Lung (tissue), 12 donors: ENCODE measurements around the gene COL6A5. TPM values are rescaled to one million over a fixed set of nuclear protein-coding genes. Genes with fewer than 3 reads are reported as not detected.

ENCODE experiments used
- ATAC-seq: fragments of 200-7000 bp; cut with Tn5 transposase; one replicate; pipeline ENCODE4 v1.9.1; 2020; ENCODE audit warnings: moderate number of reproducible peaks; ENCODE audit not compliant: insufficient read depth, low FRiP score
- DNase-seq, 3 donors: peaks; one replicate each; pipeline ENCODE4 v3.0.0-alpha.2; 2013 to 2017
- H3K27ac ChIP-seq, 2 donors: one replicate each; pipeline ENCODE4 v1.5.1; 2013; ENCODE audit warnings: mild to moderate bottlenecking in 2 of 2, moderate library complexity in 2 of 2, control low read depth in 1 of 2, inconsistent platforms in 1 of 2, low read depth in 1 of 2, low read length in 1 of 2
- H3K27me3 ChIP-seq, 3 donors: one replicate each; pipeline ENCODE4 v1.5.1; 2013; ENCODE audit warnings: low read length in 2 of 3; ENCODE audit not compliant: control insufficient read depth in 3 of 3, insufficient read depth in 3 of 3
- H3K36me3 ChIP-seq, 4 donors: one replicate each; pipeline ENCODE4 v1.5.1; 2013; ENCODE audit warnings: low read length in 4 of 4, mild to moderate bottlenecking in 1 of 4, moderate library complexity in 1 of 4; ENCODE audit not compliant: control insufficient read depth in 4 of 4, insufficient read depth in 4 of 4
- H3K4me1 ChIP-seq, 5 donors: one replicate each; pipeline ENCODE4 v1.5.1; 2013; ENCODE audit warnings: low read length in 5 of 5, mild to moderate bottlenecking in 2 of 5, moderate library complexity in 1 of 5; ENCODE audit not compliant: control insufficient read depth in 5 of 5, insufficient read depth in 5 of 5
- H3K4me3 ChIP-seq: one replicate; pipeline ENCODE4 v1.5.1; 2013; ENCODE audit warnings: mild to moderate bottlenecking, control low read depth, moderate library complexity
- H3K9ac ChIP-seq, 2 donors: one replicate each; pipeline ENCODE4 v1.5.1; 2013; ENCODE audit warnings: low read length in 2 of 2, control low read depth in 1 of 2; ENCODE audit not compliant: insufficient read depth in 1 of 2
- H3K9me3 ChIP-seq, 4 donors: one replicate each; pipeline ENCODE4 v1.5.1; 2013; ENCODE audit warnings: low read length in 3 of 4, mild to moderate bottlenecking in 1 of 4, moderate library complexity in 1 of 4; ENCODE audit not compliant: control insufficient read depth in 4 of 4, insufficient read depth in 3 of 4
- CTCF ChIP-seq: IDR thresholded peaks from 2 replicates; pipeline ENCODE4 v1.5.1; 2012; ENCODE audit warnings: mild to moderate bottlenecking; ENCODE audit errors: control extremely low read depth, extremely low read depth
- WGBS, 2 donors: extraction: QIAGEN DNeasy Blood & Tissue Kit; methylation state at CpG; one replicate each; pipeline ENCODE4 v1.1.7; 2013; 5-methylcytosine and 5-hydroxymethylcytosine counted together
- polyA plus RNA-seq, 2 donors: library from polyadenylated mRNA; stranded (reverse); fragments of 200-250 nt; gene quantifications; one replicate each; pipeline ENCODE4 v1.2.1, GENCODE V29; 2013
- total RNA-seq, 2 donors: library from RNA; depleted of rRNA in 1 of 2; stranded (reverse); fragments of >200 nt in 1 of 2; gene quantifications; one replicate each; pipeline ENCODE4 v1.2.1, GENCODE V29; 2014 to 2021
- donor health status: control.
- donor health status: control.
- donor health status: Bipolar disorder and iron deficiency.
- donor health status: healthy.
- donor health status: DM: yes; HTN: yes; CAD: no.

COL6A5 gene
- total and polyA plus RNA-seq, 4 donors, result 0.90 to 9.4 (median 4.4) TPM

GRCh38 chr3:130517602-130518001 lies 172.1 kb downstream of the COL6A5 start:
- H3K9me3 ChIP-seq, result peaks cover 0 to 6% (median under 1%) of the 10 kb centered on the region in 4 donors
- peaks cover 0 to 14% (median 0%) of the 10 kb centered on the region in 5 donors for H3K4me1 ChIP-seq
- no peak overlapping the region for H3K4me3 ChIP-seq
- DNase-seq (peak; percentile 34 to 47 (median 37)), ATAC-seq (no peak)
- WGBS, 2 donors, result 20 to 23% methylated on average over 11 of the region's 11 CpGs
- peaks cover 0 to 4% (median 0%) of the 10 kb centered on the region in 4 donors for H3K36me3 ChIP-seq
- peak overlapping the region; percentile 19 to 82 for H3K9ac ChIP-seq
- peaks cover 3 to 28% (median 5%) of the 10 kb centered on the region in 3 donors for H3K27me3 ChIP-seq
- H3K27ac ChIP-seq, result peak overlapping the region in 1 of 2 donors; percentile 5
- TF ChIP-seq CTCF, result no peak

GRCh38 chr3:130519754-130520153 lies 174.3 kb downstream of the COL6A5 start:
- Histone ChIP-seq H3K4me3 (no peak overlapping the region), H3K36me3 (peaks cover 0 to 4% (median 0%) of the 10 kb centered on the region in 4 donors), H3K27ac (no peak overlapping the region), H3K27me3 (peaks cover 3 to 28% (median 5%) of the 10 kb centered on the region in 3 donors), H3K9ac (no peak overlapping the region), H3K4me1 (peaks cover 0 to 14% (median 0%) of the 10 kb centered on the region in 5 donors), H3K9me3 (peaks cover 0 to 1% (median 0%) of the 10 kb centered on the region in 4 donors)
- no peak for TF ChIP-seq CTCF
- ATAC-seq, result no peak
- DNase-seq, result no peak
- 86 to 92% methylated on average over 4 of the region's 4 CpGs for WGBS, 2 donors

GRCh38 chr3:130522399-130522798 lies 176.9 kb downstream of the COL6A5 start:
- no peak overlapping the region for H3K4me3 ChIP-seq
- peaks cover 0 to 7% (median 0%) of the 10 kb centered on the region in 3 donors for H3K27me3 ChIP-seq
- 77 to 86% methylated on average over 2 of the region's 2 CpGs for WGBS, 2 donors
- H3K36me3 ChIP-seq, result peaks cover 0 to 7% (median 0%) of the 10 kb centered on the region in 4 donors
- ATAC-seq (no peak), DNase-seq (no peak)
- no peak overlapping the region for H3K9ac ChIP-seq
- peaks cover 0 to 19% (median 3%) of the 10 kb centered on the region in 5 donors for H3K4me1 ChIP-seq
- no peak for TF ChIP-seq CTCF
- H3K9me3 ChIP-seq, result no peaks in the 10 kb centered on the region
- H3K27ac ChIP-seq, result no peak overlapping the region

- H3K4me1 ChIP-seq, result peaks cover 0 to 8% (median 2%) of the 10 kb centered on the region in 5 donors
- no peak overlapping the region for H3K9ac ChIP-seq
- DNase-seq (peak in 2 of 3 donors; percentile 25 to 47), ATAC-seq (no peak)
- 86 to 94% methylated on average over 1 of the region's 1 CpG for WGBS, 2 donors
- H3K9me3 ChIP-seq, result no peaks in the 10 kb centered on the region
- peaks cover 0 to 5% (median 2%) of the 10 kb centered on the region in 4 donors for H3K36me3 ChIP-seq
- no peaks in the 10 kb centered on the region for H3K27me3 ChIP-seq
- no peak for TF ChIP-seq CTCF
- H3K27ac ChIP-seq, result no peak overlapping the region
- no peak overlapping the region for H3K4me3 ChIP-seq
Measured at GRCh38 chr3:130527426-130527825, 182.0 kb downstream of the COL6A5 start.
